HG02610 (cell line): ENCODE data around the gene POU4F3.

Experiments
- ATAC-seq: cut with Tn5 transposase; IDR thresholded peaks from one replicate; pipeline ENCODE4 v1.9.1; 2021; ENCODE audit warnings: mild to moderate bottlenecking, moderate library complexity; ENCODE audit not compliant: unreplicated experiment

The POU4F3 gene

DNA sequence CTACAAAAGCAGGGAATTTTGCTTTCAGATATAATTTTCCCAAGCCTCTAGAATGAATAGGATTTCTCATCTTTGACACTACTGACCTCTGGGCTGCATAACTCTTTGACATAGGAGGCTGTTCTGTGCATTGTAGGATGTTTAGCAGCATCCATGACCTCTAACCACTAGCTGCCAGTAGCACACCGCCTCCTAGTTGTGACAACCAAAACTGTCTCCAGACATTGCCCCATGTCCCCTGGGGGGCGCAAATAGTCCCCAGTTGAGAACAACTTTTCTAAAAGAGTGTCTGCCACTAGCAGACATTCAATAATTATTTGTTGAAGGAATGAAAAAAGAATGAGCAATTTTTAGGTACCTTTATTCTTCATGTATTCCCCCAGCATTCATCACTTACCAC is 51.8 kb downstream of the POU4F3 start:
- no peak for ATAC-seq
